AG10803 (cell line): ENCODE data around the gene TMEM40.
"Not testable (repeated sequence)": the region's sequence is repeated elsewhere in the genome, so short reads cannot be mapped to it uniquely, and the experiment has no call there.

Experiments
- DNase-seq: peaks from one replicate; pipeline ENCODE4 v3.0.0; 2010; ENCODE audit warnings: low read depth
- H3K4me3 ChIP-seq: 2 replicates; pipeline ENCODE4 v1.5.1; 2011; ENCODE audit warnings: mild to moderate bottlenecking, low read length, control low read depth
- CTCF ChIP-seq: conservative IDR thresholded peaks from 2 replicates; pipeline ENCODE4 v1.5.1; 2011; ENCODE audit warnings: mild to moderate bottlenecking, low read length, control low read depth, inconsistent platforms

The TMEM40 gene

GRCh38 chr3:12705374-12705926, 53.6 kb downstream of the TMEM40 start:
- no peak overlapping the region for H3K4me3 ChIP-seq
- no peak for DNase-seq
- TF ChIP-seq CTCF, result no peak

DNA sequence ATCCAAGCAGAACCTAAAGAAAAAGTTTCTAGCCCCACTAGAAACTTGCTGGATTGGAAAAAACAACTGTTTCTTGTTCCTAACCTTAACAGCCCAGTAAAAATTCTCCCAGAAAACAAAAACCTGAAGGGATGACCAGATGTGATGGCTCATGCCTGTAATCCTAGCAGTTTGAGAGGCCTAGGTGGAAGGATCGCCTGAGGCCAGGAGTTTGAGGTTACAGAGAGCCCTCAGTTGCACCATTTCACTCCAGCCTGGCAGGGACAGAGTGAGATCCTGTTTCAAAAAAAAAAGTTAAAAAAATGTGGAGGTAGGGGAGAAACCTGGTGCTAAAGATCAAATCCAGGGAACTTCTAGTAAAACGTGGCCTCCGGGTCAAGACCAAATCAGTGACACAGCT, 56.6 kb downstream of the TMEM40 start:
- TF ChIP-seq CTCF, result no peak
- no peak for DNase-seq

GRCh38 chr3:12701601-12702000, 57.5 kb downstream of the TMEM40 start:
- not testable (repeated sequence) for H3K4me3 ChIP-seq, DNase-seq

More for the DNA sequence above, 56.6 kb downstream of the TMEM40 start:
- no peak overlapping the region for H3K4me3 ChIP-seq

DNA sequence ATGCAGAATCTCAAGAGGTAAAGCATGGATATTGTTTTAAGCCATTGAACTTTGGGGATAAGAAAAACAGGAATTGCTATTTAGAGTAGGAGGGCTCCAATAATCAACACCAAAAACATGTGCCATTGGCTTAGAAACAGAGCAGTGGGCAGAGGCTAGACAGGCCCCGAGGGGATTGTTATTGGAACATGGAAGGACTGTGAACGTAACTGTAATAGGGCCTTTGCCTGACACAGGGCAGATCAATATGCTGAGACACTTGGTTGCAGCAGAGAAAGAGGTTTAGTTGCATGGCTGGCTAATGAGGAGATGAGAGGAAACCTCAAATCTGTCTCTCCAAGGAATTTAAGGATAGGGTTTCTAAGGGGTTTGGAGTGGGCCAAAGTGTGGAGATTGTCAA, 58.3 kb downstream of the TMEM40 start:
- H3K4me3 ChIP-seq, result no peak overlapping the region
- DNase-seq, result no peak
- no peak for TF ChIP-seq CTCF

DNA sequence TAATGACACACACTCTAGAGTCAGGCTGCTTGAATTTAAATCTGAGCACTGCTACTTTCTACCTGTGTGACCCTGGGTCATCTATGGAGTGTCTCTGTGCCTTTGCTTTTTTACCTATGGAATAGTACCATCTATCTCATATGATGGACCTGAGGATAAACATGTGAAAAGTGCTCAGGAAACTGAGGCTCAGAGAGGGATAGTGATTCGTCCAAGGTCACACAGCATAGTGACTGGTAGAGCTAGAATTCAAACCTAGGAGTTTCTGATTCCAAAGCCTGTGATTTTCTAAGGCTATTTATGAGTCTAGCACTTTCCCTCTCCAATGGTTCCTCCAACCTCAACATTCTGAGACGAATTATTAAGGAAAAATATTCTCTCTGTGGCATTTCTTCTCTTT, 63.1 kb downstream of the TMEM40 start:
- TF ChIP-seq CTCF, result no peak
- no peak overlapping the region for H3K4me3 ChIP-seq
- DNase-seq, result no peak

DNA sequence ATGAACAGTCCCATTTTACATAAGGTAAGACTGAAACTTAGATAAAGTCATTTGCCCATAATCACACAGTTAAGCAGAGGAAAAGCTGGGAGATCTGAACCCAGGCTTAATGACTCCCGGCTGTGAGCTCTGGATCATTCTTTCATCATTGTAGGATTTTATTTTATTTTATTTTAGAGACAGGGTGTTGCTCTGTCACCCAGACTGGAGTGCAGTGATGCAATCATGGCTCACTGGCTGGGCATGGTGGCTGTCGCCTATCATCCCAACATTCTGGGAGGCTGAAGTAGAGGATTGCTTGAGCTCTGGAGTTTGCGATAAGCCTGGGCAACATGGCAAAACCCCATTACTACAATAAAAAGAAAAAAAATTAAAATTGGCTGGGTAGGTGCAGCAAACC, 63.9 kb downstream of the TMEM40 start:
- peak; percentile 18 for DNase-seq
- no peak for TF ChIP-seq CTCF
- H3K4me3 ChIP-seq, result no peak overlapping the region

DNA sequence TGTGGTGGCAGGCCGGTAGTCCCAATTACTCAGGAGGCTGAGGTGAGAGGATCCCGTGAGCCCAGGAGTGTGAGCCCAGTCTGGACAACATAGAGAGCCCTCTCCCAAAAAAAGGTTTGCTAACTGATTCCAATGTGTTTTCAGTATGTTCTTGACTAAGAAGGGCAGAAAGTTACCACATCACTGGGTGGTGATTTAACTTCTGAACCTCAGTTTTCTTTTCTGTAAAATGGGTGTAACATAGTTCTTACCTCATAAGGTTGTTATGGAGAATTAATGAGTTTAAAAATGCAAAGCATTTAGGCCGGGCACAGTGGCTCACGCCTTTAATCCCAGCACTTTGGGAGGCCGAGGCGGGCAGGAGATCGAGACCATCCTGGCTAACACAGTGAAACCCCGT, 66.6 kb downstream of the TMEM40 start:
- no peak for TF ChIP-seq CTCF
- H3K4me3 ChIP-seq, result no peak overlapping the region
- DNase-seq, result no peak

DNA sequence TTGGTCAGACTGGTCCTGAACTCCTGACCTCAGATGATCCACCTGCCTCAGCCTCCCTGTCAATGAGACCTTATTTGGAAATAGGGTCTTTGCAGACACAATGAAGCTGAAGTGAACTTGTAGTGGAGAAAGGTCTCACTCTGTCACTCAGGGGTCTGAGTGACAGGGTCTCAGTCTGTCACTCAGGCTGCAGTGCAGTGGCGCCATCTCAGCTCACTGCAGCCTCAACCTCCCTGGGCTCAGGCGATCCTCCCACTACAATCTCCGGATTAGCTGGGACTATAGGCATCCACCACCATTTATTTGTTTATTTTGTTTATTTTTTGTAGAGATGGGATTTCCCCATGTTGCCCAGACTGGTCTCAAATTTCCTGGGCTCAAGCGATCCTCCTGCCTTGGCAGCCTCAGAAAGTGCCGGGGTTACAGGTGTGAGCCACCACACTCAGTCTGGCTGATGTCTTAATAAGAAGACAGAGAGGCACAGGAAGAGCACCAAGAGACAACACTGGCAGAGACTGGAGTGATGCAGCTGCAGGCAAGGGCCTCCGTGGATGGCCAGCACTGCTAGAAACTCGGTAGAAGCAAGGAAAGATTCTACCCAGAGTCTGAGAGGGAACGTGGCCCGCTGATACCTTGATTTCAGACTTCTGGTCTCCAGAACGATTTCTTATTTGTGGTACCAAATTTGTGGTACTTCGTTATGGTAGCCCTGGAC, 68.9 kb downstream of the TMEM40 start:
- DNase-seq, result no peak
- H3K4me3 ChIP-seq, result no peak overlapping the region

More for the DNA sequence above, 68.9 kb downstream of the TMEM40 start:
- no peak for TF ChIP-seq CTCF
